ENCODE results near the gene ATF6B.

- TF ChIP-seq SIX1 (CRISPR knock-in tag; IDR thresholded peaks at IDR 0.05; ENCODE audit: borderline replicate concordance) (no peak), ZNF331 (CRISPR knock-in tag; IDR thresholded peaks at IDR 0.05) (peak; percentile 76; the same call in 1 of the 2 replicates), CTCF (CRISPR knock-in tag; IDR thresholded peaks at IDR 0.05) (peak; percentile 99), EZH2 (conservative IDR thresholded peaks at IDR 0.05; ENCODE audit: low read depth, low read length) (no peak), JDP2 (CRISPR knock-in tag; IDR thresholded peaks at IDR 0.05; ENCODE audit: borderline replicate concordance) (no peak), ZBTB38 (CRISPR knock-in tag; IDR thresholded peaks at IDR 0.05) (no peak; the same call in 1 of the 2 replicates), RELA (CRISPR knock-in tag; IDR thresholded peaks at IDR 0.05) (no peak), RBM39 (IDR thresholded peaks at IDR 0.05; ENCODE audit: low read depth, low read length, poor library complexity, severe bottlenecking) (no peak), ZNF12 (CRISPR knock-in tag; IDR thresholded peaks at IDR 0.05) (no peak; the same call in 1 of the 2 replicates), AFF4 (CRISPR knock-in tag; IDR thresholded peaks at IDR 0.05) (no peak), ZBTB33 (CRISPR knock-in tag; IDR thresholded peaks at IDR 0.05) (no peak; the same call in 1 of the 2 replicates), KDM5A (IDR thresholded peaks at IDR 0.05; ENCODE audit: borderline replicate concordance, low read length) (no peak; the same call in 1 of the 2 replicates), NFATC3 (CRISPR knock-in tag; IDR thresholded peaks at IDR 0.05) (no peak), POLR2A (IDR thresholded peaks at IDR 0.05; ENCODE audit: insufficient read depth in 1 of 2, low read depth in 2 of 2, low read length in 2 of 2) (no peak)
Observed at GRCh38 chr6:32154514-32155161, 26.6 kb upstream of the ATF6B start.

All from HepG2 (cell line).